Ovary (tissue), 3 donors: Measurements from ENCODE around the gene GALR2.

Experiments used
- POLR2A ChIP-seq: fragments of 450-650 bp; IDR thresholded peaks from one replicate; pipeline ENCODE4 v1.6.1; 2017; ENCODE audit warnings: antibody characterized with exemption, mild to moderate bottlenecking, moderate library complexity
- TF ChIP-seq, protein P1 (sequence below), 3 donors: fragments of 450-650 bp in 2 of 3; fragments of 200-600 bp in 1 of 3; IDR thresholded peaks; one replicate each; pipeline versions ENCODE4 v1.5.1 to v1.8.0; 2016 to 2022; ENCODE audit warnings: antibody characterized with exemption in 3 of 3, mild to moderate bottlenecking in 1 of 3
- donor health status: DM: no; HTN: no; CAD: no.

- TF ChIP-seq, protein P1, sequence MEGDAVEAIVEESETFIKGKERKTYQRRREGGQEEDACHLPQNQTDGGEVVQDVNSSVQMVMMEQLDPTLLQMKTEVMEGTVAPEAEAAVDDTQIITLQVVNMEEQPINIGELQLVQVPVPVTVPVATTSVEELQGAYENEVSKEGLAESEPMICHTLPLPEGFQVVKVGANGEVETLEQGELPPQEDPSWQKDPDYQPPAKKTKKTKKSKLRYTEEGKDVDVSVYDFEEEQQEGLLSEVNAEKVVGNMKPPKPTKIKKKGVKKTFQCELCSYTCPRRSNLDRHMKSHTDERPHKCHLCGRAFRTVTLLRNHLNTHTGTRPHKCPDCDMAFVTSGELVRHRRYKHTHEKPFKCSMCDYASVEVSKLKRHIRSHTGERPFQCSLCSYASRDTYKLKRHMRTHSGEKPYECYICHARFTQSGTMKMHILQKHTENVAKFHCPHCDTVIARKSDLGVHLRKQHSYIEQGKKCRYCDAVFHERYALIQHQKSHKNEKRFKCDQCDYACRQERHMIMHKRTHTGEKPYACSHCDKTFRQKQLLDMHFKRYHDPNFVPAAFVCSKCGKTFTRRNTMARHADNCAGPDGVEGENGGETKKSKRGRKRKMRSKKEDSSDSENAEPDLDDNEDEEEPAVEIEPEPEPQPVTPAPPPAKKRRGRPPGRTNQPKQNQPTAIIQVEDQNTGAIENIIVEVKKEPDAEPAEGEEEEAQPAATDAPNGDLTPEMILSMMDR (IDR thresholded peaks at IDR 0.05) = no peak
- no peak for TF ChIP-seq POLR2A
Observed at GRCh38 chr17:76025294-76025693, 49.3 kb upstream of the GALR2 start.
